Gastroesophageal sphincter (tissue), 4 donors: ENCODE data around the gene PDE8B. TPM values are rescaled to one million over a fixed set of nuclear protein-coding genes. Genes with fewer than 3 reads are reported as not detected.

Experiments used
- ATAC-seq: fragments of 150-250 bp; one replicate; pipeline ENCODE4 v1.9.1; 2016; ENCODE audit warnings: mild to moderate bottlenecking, moderate library complexity
- H3K27ac ChIP-seq, 4 donors: fragments of 200-600 bp; sonication (generic) in 3 of 4; 1 replicate in 3 of 4; 2 replicates in 1 of 4; pipeline ENCODE4 v1.5.1; 2016 to 2019
- H3K27me3 ChIP-seq: fragments of 200-600 bp; sonication (generic); one replicate; pipeline ENCODE4 v1.5.1; 2019
- H3K36me3 ChIP-seq, 2 donors: fragments of 200-600 bp; sonication (generic); one replicate each; pipeline ENCODE4 v1.5.1; 2019; ENCODE audit warnings: control low read depth in 1 of 2
- H3K4me1 ChIP-seq, 3 donors: fragments of 200-600 bp; sonication (generic); 1 replicate in 2 of 3; 2 replicates in 1 of 3; pipeline ENCODE4 v1.5.1; 2016 to 2019; ENCODE audit warnings: control low read depth in 2 of 3
- H3K4me3 ChIP-seq, 2 donors: fragments of 200-600 bp; sonication (generic); one replicate each; pipeline ENCODE4 v1.5.1; 2019; ENCODE audit warnings: mild to moderate bottlenecking in 1 of 2, moderate library complexity in 1 of 2
- H3K9me3 ChIP-seq, 3 donors: fragments of 200-600 bp; sonication (generic); one replicate each; pipeline ENCODE4 v1.5.1; 2017 to 2019; ENCODE audit warnings: control low read depth in 2 of 3
- EP300 ChIP-seq: sonication (generic); formaldehyde crosslinking; IDR thresholded peaks from one replicate; pipeline ENCODE4 v1.6.1; 2017; ENCODE audit warnings: antibody characterized with exemption, mild to moderate bottlenecking
- POLR2A ChIP-seq, 2 donors: fragments of 450-650 bp; IDR thresholded peaks; one replicate each; pipeline ENCODE4 v1.6.1; 2017; ENCODE audit warnings: antibody characterized with exemption in 2 of 2, mild to moderate bottlenecking in 2 of 2, moderate library complexity in 1 of 2
- POLR2AphosphoS5 ChIP-seq: sonication (generic); formaldehyde crosslinking; IDR thresholded peaks from one replicate; pipeline ENCODE4 v1.6.1; 2017; ENCODE audit warnings: antibody characterized with exemption
- WGBS, 2 donors: methylation state at CpG; one replicate each; pipeline ENCODE4 v1.1.5; 2018; ENCODE audit warnings: low coverage in 1 of 2; 5-methylcytosine and 5-hydroxymethylcytosine counted together
- total RNA-seq, 4 donors: library from RNA; depleted of rRNA; stranded (reverse); fragments of >200 nt; gene quantifications; one replicate each; pipeline ENCODE4 v1.1.0, GENCODE V29; 2016
- TF ChIP-seq, protein P1 (sequence below), 4 experiments: fragments of 200-600 bp in 2 of 4; fragments of 450-650 bp in 2 of 4; sonication (generic) in 1 of 4; IDR thresholded peaks; one replicate each; pipeline ENCODE4 v1.5.1; 2017 to 2019; ENCODE audit warnings: antibody characterized with exemption in 4 of 4, mild to moderate bottlenecking in 2 of 4, moderate library complexity in 2 of 4

PDE8B gene
- total RNA-seq, 4 donors from 2014 or later, result 0.96 to 11.0 (median 2.3) TPM

DNA sequence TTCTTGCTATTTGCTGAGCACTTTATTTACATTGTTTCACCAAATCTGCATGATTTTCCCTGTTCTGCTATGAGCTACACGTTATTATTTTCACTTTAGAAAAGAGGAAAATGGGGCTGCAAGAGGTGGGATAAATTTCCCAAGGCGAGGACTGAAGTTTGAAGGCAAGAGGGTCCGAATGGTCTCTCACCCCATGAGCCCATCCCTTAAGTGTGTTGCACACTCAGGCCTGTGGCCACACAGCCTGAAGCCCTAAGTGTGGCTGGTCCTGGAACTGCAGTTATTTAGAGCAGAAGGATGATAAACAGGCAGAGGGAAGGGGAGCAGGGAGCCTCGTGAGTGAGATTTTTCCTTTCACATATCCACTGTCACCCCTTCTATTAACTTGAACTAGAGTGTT, 7.8 kb downstream of the PDE8B start:
- Histone ChIP-seq H3K27me3 (peaks cover 22% of the 10 kb centered on the region), H3K9me3 (no peaks in the 10 kb centered on the region), H3K4me1 (no peaks in the 10 kb centered on the region), H3K36me3 (no peaks in the 10 kb centered on the region), H3K27ac (no peak overlapping the region), H3K4me3 (no peak overlapping the region)
- TF ChIP-seq EP300 (no peak), POLR2A (IDR thresholded peaks at IDR 0.05) (no peak), POLR2AphosphoS5 (no peak)
- TF ChIP-seq, protein P1, sequence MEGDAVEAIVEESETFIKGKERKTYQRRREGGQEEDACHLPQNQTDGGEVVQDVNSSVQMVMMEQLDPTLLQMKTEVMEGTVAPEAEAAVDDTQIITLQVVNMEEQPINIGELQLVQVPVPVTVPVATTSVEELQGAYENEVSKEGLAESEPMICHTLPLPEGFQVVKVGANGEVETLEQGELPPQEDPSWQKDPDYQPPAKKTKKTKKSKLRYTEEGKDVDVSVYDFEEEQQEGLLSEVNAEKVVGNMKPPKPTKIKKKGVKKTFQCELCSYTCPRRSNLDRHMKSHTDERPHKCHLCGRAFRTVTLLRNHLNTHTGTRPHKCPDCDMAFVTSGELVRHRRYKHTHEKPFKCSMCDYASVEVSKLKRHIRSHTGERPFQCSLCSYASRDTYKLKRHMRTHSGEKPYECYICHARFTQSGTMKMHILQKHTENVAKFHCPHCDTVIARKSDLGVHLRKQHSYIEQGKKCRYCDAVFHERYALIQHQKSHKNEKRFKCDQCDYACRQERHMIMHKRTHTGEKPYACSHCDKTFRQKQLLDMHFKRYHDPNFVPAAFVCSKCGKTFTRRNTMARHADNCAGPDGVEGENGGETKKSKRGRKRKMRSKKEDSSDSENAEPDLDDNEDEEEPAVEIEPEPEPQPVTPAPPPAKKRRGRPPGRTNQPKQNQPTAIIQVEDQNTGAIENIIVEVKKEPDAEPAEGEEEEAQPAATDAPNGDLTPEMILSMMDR (IDR thresholded peaks at IDR 0.05), result no peak
- WGBS, 2 donors, result 63 to 68% methylated on average over 4 of the region's 4 CpGs
- no peak for ATAC-seq

GRCh38 chr5:77221115-77221514, 10.6 kb downstream of the PDE8B start:
- Histone ChIP-seq H3K36me3 (no peaks in the 10 kb centered on the region), H3K27ac (no peak overlapping the region), H3K9me3 (no peaks in the 10 kb centered on the region), H3K4me1 (no peaks in the 10 kb centered on the region), H3K27me3 (peaks cover 6% of the 10 kb centered on the region), H3K4me3 (no peak overlapping the region)
- no peak for ATAC-seq
- TF ChIP-seq POLR2AphosphoS5, result no peak
- no peak for TF ChIP-seq POLR2A (IDR thresholded peaks at IDR 0.05)
- no peak for TF ChIP-seq EP300
- TF ChIP-seq, protein P1 (IDR thresholded peaks at IDR 0.05), result no peak
- WGBS, 2 donors, result 93 to 96% methylated on average over 2 to 3 of the region's 3 CpGs

DNA sequence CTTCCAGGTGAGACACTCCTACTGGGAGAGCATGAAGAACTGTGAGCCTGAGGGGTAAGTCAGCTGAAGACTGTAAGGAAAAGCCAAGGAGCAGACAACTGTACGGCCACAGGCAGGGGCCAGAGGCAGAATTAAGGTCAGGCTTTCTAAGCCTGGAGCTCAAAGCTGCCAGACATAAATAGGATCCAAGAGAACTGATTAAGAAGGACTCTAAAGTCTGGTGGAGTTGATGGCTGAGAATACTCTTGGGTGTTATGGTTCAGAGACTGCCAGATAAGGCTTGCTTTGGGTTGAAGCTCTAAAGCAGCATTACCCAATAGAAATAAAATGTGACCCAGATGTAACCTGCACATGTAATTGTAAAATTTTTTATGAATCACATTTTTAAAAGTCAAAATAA, 12.2 kb downstream of the PDE8B start:
- H3K9me3 ChIP-seq, result no peaks in the 10 kb centered on the region
- no peak for ATAC-seq
- H3K4me1 ChIP-seq, result no peaks in the 10 kb centered on the region
- H3K27ac ChIP-seq, result no peak overlapping the region
- H3K36me3 ChIP-seq, result no peaks in the 10 kb centered on the region
- H3K4me3 ChIP-seq, result no peak overlapping the region
- WGBS, 2 donors, result 71 to 92% methylated on average over 1 of the region's 1 CpG
- TF ChIP-seq POLR2A (IDR thresholded peaks at IDR 0.05) (no peak), EP300 (no peak), POLR2AphosphoS5 (no peak)
- TF ChIP-seq, protein P1 (IDR thresholded peaks at IDR 0.05), result no peak
- H3K27me3 ChIP-seq, result peaks cover 5% of the 10 kb centered on the region

GRCh38 chr5:77223653-77224052, 13.2 kb downstream of the PDE8B start:
- ATAC-seq, result no peak
- no peaks in the 10 kb centered on the region for H3K36me3 ChIP-seq
- no peak for TF ChIP-seq POLR2A (IDR thresholded peaks at IDR 0.05)
- TF ChIP-seq, protein P1 (IDR thresholded peaks at IDR 0.05), result no peak
- TF ChIP-seq EP300, result no peak
- no peak for TF ChIP-seq POLR2AphosphoS5
- H3K4me3 ChIP-seq, result no peak overlapping the region
- H3K9me3 ChIP-seq, result no peaks in the 10 kb centered on the region
- H3K4me1 ChIP-seq, result no peaks in the 10 kb centered on the region
- peaks cover 5% of the 10 kb centered on the region for H3K27me3 ChIP-seq
- WGBS, 2 donors, result 73 to 90% methylated on average over 2 to 4 of the region's 4 CpGs
- H3K27ac ChIP-seq, result no peak overlapping the region

- no peaks in the 10 kb centered on the region for H3K36me3 ChIP-seq
- peaks cover 5% of the 10 kb centered on the region for H3K27me3 ChIP-seq
- H3K4me3 ChIP-seq, result no peak overlapping the region
- TF ChIP-seq POLR2A (IDR thresholded peaks at IDR 0.05), result no peak
- TF ChIP-seq, protein P1 (IDR thresholded peaks at IDR 0.05), result no peak
- no peak for TF ChIP-seq EP300
- no peaks in the 10 kb centered on the region for H3K9me3 ChIP-seq
- 33 to 91% methylated on average over 1 of the region's 1 CpG for whole genome bisulfite sequencing, 2 donors
- no peak overlapping the region for H3K27ac ChIP-seq
- ATAC-seq, result no peak
- no peaks in the 10 kb centered on the region for H3K4me1 ChIP-seq
Measured at GRCh38 chr5:77224672-77225355, 14.3 kb downstream of the PDE8B start.
